NCI-H1092 treated with DMSO at 0.1 percent for 48 hours (cell line): ENCODE data around the gene ACTL6B.
"Not testable (repeated sequence)": the region's sequence is repeated elsewhere in the genome, so short reads cannot be mapped to it uniquely, and the experiment has no call there.

Experiments
- DNase-seq: peaks from one replicate; lab custom pipeline; 2025; lab: John Stamatoyannopoulos, UW

Gene ACTL6B

GRCh38 chr7:100671353-100672327, 15.4 kb upstream of the ACTL6B start:
- no peak for DNase-seq

GRCh38 chr7:100670074-100670473, 13.8 kb upstream of the ACTL6B start:
- DNase-seq = no peak

- not testable (repeated sequence) for DNase-seq
Observed at GRCh38 chr7:100669106-100669505, 12.9 kb upstream of the ACTL6B start.

GRCh38 chr7:100668069-100668449, 11.8 kb upstream of the ACTL6B start:
- DNase-seq = no peak

GRCh38 chr7:100667331-100668068, 11.3 kb upstream of the ACTL6B start:
- DNase-seq = no peak

- DNase-seq = no peak
Observed at GRCh38 chr7:100665168-100665726, 9.0 kb upstream of the ACTL6B start.

- DNase-seq = not testable (repeated sequence)
Observed at GRCh38 chr7:100662194-100662776, 6.0 kb upstream of the ACTL6B start.

- no peak for DNase-seq
Observed at GRCh38 chr7:100654908-100655831, 1.1 kb downstream of the ACTL6B start.

- DNase-seq = no peak
Observed at GRCh38 chr7:100649826-100650565, 6.3 kb downstream of the ACTL6B start.

- DNase-seq = no peak
Observed at GRCh38 chr7:100642534-100642907, 13.7 kb downstream of the ACTL6B start.

GRCh38 chr7:100641860-100642533, 14.3 kb downstream of the ACTL6B start:
- DNase-seq = no peak

GRCh38 chr7:100641463-100641859, 14.8 kb downstream of the ACTL6B start, which contains the start of gene TFR2:
Gene TFR2 (minus strand): TSS chr7:100641552. CDS start chr7:100641509, 43 bp downstream.
- no peak for DNase-seq

- no peak for DNase-seq
Observed at GRCh38 chr7:100640517-100641440, 15.5 kb downstream of the ACTL6B start.

GRCh38 chr7:100639995-100640516, 16.2 kb downstream of the ACTL6B start:
- no peak for DNase-seq

GRCh38 chr7:100632951-100633717, 23.1 kb downstream of the ACTL6B start:
- peak; percentile 50 for DNase-seq

GRCh38 chr7:100630066-100630465, 26.2 kb downstream of the ACTL6B start:
- DNase-seq = no peak

- DNase-seq = no peak
Observed at GRCh38 chr7:100629117-100629716, 27.0 kb downstream of the ACTL6B start.
